ENCODE measurements around the gene CYB5R4.

DNA sequence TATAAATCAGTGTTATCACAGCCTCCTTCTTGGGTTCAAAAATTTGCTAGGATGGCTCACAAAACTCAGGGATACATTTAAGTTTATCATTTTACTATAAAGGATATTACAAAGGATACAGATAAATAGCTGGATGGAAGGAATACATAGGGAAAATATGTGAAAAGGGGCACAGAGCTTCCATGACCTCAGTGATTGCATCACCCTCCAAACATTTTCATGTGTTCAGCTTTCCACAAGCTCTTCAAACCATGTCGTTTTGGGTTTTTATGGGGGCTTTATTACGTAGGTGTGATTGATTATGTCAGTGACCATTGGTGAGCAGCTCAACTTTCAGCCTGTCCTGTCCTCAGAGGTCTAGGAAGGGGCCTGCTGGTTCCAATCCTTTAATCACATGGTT is 68.0 kb downstream of the CYB5R4 start:
- TF ChIP-seq, protein P1, sequence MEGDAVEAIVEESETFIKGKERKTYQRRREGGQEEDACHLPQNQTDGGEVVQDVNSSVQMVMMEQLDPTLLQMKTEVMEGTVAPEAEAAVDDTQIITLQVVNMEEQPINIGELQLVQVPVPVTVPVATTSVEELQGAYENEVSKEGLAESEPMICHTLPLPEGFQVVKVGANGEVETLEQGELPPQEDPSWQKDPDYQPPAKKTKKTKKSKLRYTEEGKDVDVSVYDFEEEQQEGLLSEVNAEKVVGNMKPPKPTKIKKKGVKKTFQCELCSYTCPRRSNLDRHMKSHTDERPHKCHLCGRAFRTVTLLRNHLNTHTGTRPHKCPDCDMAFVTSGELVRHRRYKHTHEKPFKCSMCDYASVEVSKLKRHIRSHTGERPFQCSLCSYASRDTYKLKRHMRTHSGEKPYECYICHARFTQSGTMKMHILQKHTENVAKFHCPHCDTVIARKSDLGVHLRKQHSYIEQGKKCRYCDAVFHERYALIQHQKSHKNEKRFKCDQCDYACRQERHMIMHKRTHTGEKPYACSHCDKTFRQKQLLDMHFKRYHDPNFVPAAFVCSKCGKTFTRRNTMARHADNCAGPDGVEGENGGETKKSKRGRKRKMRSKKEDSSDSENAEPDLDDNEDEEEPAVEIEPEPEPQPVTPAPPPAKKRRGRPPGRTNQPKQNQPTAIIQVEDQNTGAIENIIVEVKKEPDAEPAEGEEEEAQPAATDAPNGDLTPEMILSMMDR (IDR thresholded peaks at IDR 0.05; ENCODE audit: low read depth, low read length, poor library complexity, severe bottlenecking): no peak
- TF ChIP-seq EZH2phosphoT487 (IDR thresholded peaks at IDR 0.05; ENCODE audit: borderline replicate concordance, low read length): no peak

Measured in DOHH2 (cell line).